ENCODE data around the gene CAMSAP1.

GRCh38 chr9:135760465-135760864 is 146.9 kb downstream of the CAMSAP1 start:
- TF ChIP-seq, protein P1, sequence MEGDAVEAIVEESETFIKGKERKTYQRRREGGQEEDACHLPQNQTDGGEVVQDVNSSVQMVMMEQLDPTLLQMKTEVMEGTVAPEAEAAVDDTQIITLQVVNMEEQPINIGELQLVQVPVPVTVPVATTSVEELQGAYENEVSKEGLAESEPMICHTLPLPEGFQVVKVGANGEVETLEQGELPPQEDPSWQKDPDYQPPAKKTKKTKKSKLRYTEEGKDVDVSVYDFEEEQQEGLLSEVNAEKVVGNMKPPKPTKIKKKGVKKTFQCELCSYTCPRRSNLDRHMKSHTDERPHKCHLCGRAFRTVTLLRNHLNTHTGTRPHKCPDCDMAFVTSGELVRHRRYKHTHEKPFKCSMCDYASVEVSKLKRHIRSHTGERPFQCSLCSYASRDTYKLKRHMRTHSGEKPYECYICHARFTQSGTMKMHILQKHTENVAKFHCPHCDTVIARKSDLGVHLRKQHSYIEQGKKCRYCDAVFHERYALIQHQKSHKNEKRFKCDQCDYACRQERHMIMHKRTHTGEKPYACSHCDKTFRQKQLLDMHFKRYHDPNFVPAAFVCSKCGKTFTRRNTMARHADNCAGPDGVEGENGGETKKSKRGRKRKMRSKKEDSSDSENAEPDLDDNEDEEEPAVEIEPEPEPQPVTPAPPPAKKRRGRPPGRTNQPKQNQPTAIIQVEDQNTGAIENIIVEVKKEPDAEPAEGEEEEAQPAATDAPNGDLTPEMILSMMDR (IDR thresholded peaks at IDR 0.05): no peak
- TF ChIP-seq EZH2 (IDR thresholded peaks at IDR 0.05; ENCODE audit: borderline replicate concordance, insufficient read depth, low read depth, low read length, poor library complexity, severe bottlenecking): no peak
